Neural cell (in vitro differentiated cells): Measurements from ENCODE around the gene TAS2R50.

ENCODE experiments used
- CTCF ChIP-seq: fragments of 450-650 bp; IDR thresholded peaks from 2 replicates; pipeline ENCODE4 v1.5.1; 2014; ENCODE audit warnings: antibody characterized with exemption, mild to moderate bottlenecking, moderate library complexity; ENCODE audit not compliant: poor library complexity, severe bottlenecking
- EP300 ChIP-seq: fragments of 450-650 bp; conservative IDR thresholded peaks from 2 replicates; pipeline ENCODE4 v1.6.1; 2014; ENCODE audit warnings: antibody characterized with exemption, mild to moderate bottlenecking, moderate library complexity; ENCODE audit not compliant: poor library complexity, severe bottlenecking
- EZH2 ChIP-seq: fragments of 200-600, 300-800 bp; shearing (Covaris generic), sonication (generic); IDR thresholded peaks from 2 replicates; pipeline ENCODE4 v1.6.1; 2014; ENCODE audit warnings: antibody characterized with exemption, low read length, borderline replicate concordance, mild to moderate bottlenecking; ENCODE audit not compliant: insufficient read depth, poor library complexity, severe bottlenecking
- POLR2AphosphoS5 ChIP-seq: IDR thresholded peaks from 2 replicates; pipeline ENCODE4 v1.6.1; 2012
- RAD21 ChIP-seq: fragments of 450-650 bp; conservative IDR thresholded peaks from 2 replicates; pipeline ENCODE4 v1.6.1; 2014; ENCODE audit warnings: antibody characterized with exemption, mild to moderate bottlenecking, moderate library complexity
- REST ChIP-seq: IDR thresholded peaks from 2 replicates; pipeline ENCODE4 v1.6.1; 2012; ENCODE audit warnings: borderline replicate concordance
- SMC3 ChIP-seq: fragments of 450-650 bp; conservative IDR thresholded peaks from 2 replicates; pipeline ENCODE4 v1.6.1; 2014; ENCODE audit warnings: antibody characterized with exemption, mild to moderate bottlenecking, moderate library complexity; ENCODE audit not compliant: poor library complexity
- TAF1 ChIP-seq: IDR thresholded peaks from 2 replicates; pipeline ENCODE4 v1.6.1; 2012; ENCODE audit warnings: low read depth

- TF ChIP-seq EZH2 (no peak), CTCF (no peak), POLR2AphosphoS5 (no peak), REST (no peak), EP300 (no peak), TAF1 (no peak), RAD21 (no peak), SMC3 (no peak)
Observed at GRCh38 chr12:10936506-10936905, 50.2 kb downstream of the TAS2R50 start.
